ENCODE results near the gene GBF1. TPM values are rescaled to one million over a fixed set of nuclear protein-coding genes. Genes with fewer than 3 reads are reported as not detected.

GBF1 gene
- total RNA-seq, 4 donors from 2014 or later, result 10.9 to 45.4 (median 23.9) TPM

- peak; percentile 79 for DNase-seq
- intact Hi-C loops (cut with DNase I; ENCODE audit: low total_unique reads), result loop anchor here (2.0 kb wide), 1 partner anchor 123 kb away; no protein-coding TSS in a partner anchor
Observed at GRCh38 chr10:102229810-102230263, 15.5 kb upstream of the GBF1 start.

GRCh38 chr10:102230264-102230860 lies 15.0 kb upstream of the GBF1 start:
- H3K9me3 ChIP-seq, result no peaks in the 10 kb centered on the region
- peak overlapping the region in 1 of 2 donors; percentile 14 for H3K4me3 ChIP-seq
- H3K27ac ChIP-seq, result no peak overlapping the region
- DNase-seq, result peak; percentile 33 to 40
- peaks cover 13 to 18% of the 10 kb centered on the region in 2 donors for H3K27me3 ChIP-seq
- TF ChIP-seq CTCF (IDR thresholded peaks at IDR 0.05) (no peak), POLR2A (IDR thresholded peaks at IDR 0.05) (no peak)
- H3K36me3 ChIP-seq, result no peaks in the 10 kb centered on the region
- H3K4me1 ChIP-seq, result peaks cover 0 to 18% of the 10 kb centered on the region in 2 donors
- intact Hi-C loops (cut with DNase I; ENCODE audit: low total_unique reads), result no loop called here

More at GRCh38 chr10:102229810-102230263, 15.5 kb upstream of the GBF1 start:
- Histone ChIP-seq H3K4me1 (peaks cover 0 to 18% of the 10 kb centered on the region in 2 donors), H3K27me3 (peaks cover 13 to 18% of the 10 kb centered on the region in 2 donors), H3K9me3 (no peaks in the 10 kb centered on the region), H3K36me3 (no peaks in the 10 kb centered on the region), H3K27ac (no peak overlapping the region), H3K4me3 (peak overlapping the region in 1 of 2 donors; percentile 14)
- TF ChIP-seq CTCF (IDR thresholded peaks at IDR 0.05), result peak; percentile 90 to 98 (median 96)
- TF ChIP-seq POLR2A (IDR thresholded peaks at IDR 0.05), result no peak

- Histone ChIP-seq H3K36me3 (no peaks in the 10 kb centered on the region), H3K27me3 (peaks cover 13 to 18% of the 10 kb centered on the region in 2 donors), H3K27ac (no peak overlapping the region), H3K4me1 (peaks cover 0 to 18% of the 10 kb centered on the region in 2 donors), H3K9me3 (no peaks in the 10 kb centered on the region), H3K4me3 (peak overlapping the region in 1 of 2 donors; percentile 14)
- intact Hi-C loops (cut with DNase I; ENCODE audit: low total_unique reads), result no loop called here
- peak in 2 of 4 experiments; percentile 18 for TF ChIP-seq CTCF (IDR thresholded peaks at IDR 0.05)
- no peak for TF ChIP-seq POLR2A (IDR thresholded peaks at IDR 0.05)
- DNase-seq, result peak in 1 of 2 donors; percentile 20
Observed at GRCh38 chr10:102230861-102231356, 14.4 kb upstream of the GBF1 start.

- Histone ChIP-seq H3K4me1 (peaks cover 0 to 18% of the 10 kb centered on the region in 2 donors), H3K4me3 (peak overlapping the region in 1 of 2 donors; percentile 14), H3K27ac (no peak overlapping the region), H3K27me3 (peaks cover 13 to 18% of the 10 kb centered on the region in 2 donors), H3K36me3 (no peaks in the 10 kb centered on the region), H3K9me3 (no peaks in the 10 kb centered on the region)
- no peak for TF ChIP-seq POLR2A (IDR thresholded peaks at IDR 0.05)
- peak in 2 of 4 experiments; percentile 7 to 19 for TF ChIP-seq CTCF (IDR thresholded peaks at IDR 0.05)
- intact Hi-C loops (cut with DNase I; ENCODE audit: low total_unique reads), result no loop called here
- peak in 1 of 2 donors; percentile 19 for DNase-seq
Observed at GRCh38 chr10:102231357-102232318, 13.7 kb upstream of the GBF1 start.

All from uterus (tissue), 4 donors.